Prostate gland (tissue), 1 donor: ENCODE data around the gene PXDC1.

Source experiments
- POLR2A ChIP-seq: fragments of 450-650 bp; IDR thresholded peaks from one replicate; pipeline ENCODE4 v1.6.1; 2016; ENCODE audit warnings: antibody characterized with exemption, mild to moderate bottlenecking
- POLR2AphosphoS5 ChIP-seq: sonication (generic); formaldehyde crosslinking; IDR thresholded peaks from one replicate; pipeline ENCODE4 v1.6.1; 2017; ENCODE audit warnings: antibody characterized with exemption

DNA sequence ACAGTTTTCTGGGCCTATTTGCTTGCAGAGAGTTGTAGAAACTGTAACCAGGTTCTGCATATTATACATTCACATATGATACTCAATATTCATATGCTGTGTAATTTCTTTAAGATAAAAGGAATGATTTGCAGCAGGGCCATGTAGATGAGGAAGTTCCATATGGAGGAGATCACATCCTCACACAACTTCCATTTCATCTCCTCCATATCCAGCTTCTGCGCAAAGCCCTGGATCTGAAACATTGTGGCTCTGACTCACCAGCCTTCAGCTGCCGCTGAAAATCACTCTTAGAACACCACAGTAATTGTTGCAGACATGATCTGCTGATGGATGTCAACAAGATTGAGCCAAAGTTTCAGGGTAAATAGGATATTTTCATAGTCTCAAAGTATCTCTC, 57.7 kb downstream of the PXDC1 start:
- TF ChIP-seq POLR2AphosphoS5 (no peak), POLR2A (no peak)
